A549 (cell line): ENCODE results near the gene SIGLEC9. TPM values are rescaled to one million over a fixed set of nuclear protein-coding genes. Genes with fewer than 3 reads are reported as not detected.

Experiments
- ATAC-seq, 2 experiments: fragments of 200-7000 bp in 1 of 2; fragments of >200 bp in 1 of 2; cut with Nextera tagmentation in 1 of 2; cut with Tn5 transposase in 1 of 2; 3 replicates each; pipeline versions ENCODE4 v1.8.0 to v1.9.1; 2018 to 2020; ENCODE audit warnings: mild to moderate bottlenecking in 1 of 2, moderate library complexity in 1 of 2
- CTCF ChIA-PET: fragments of 300-600 bp; sonication (Branson Sonifier 250); formaldehyde crosslinking; extraction: SDS; loops from one replicate; lab custom pipeline; 2021; ENCODE audit warnings: antibody characterized with exemption, inconsistent platforms; lab: Yijun Ruan, JAX
- POLR2A ChIA-PET: fragments of 350-600 bp; formaldehyde crosslinking; extraction: SDS; loops from one replicate; lab custom pipeline; 2021; ENCODE audit warnings: antibody characterized with exemption, inconsistent platforms; lab: Yijun Ruan, JAX
- DNase-seq, 2 experiments: peaks; one replicate each; pipeline versions ENCODE4 v3.0.0 to v3.0.0-alpha.2; 2011 to 2016; ENCODE audit warnings: low read depth in 1 of 2, low spot score in 1 of 2
- FAIRE-seq: peaks from 2 replicates; lab custom pipeline; 2011; peaks lifted over from hg19 to GRCh38; lab: Jason Lieb, UNC
- H3K27ac ChIP-seq, 2 experiments: fragments of >200 bp; sonication (Bioruptor Twin); formaldehyde crosslinking; 3 replicates each; pipeline ENCODE4 v1.5.1; 2016 to 2017
- H3K4me1 ChIP-seq: fragments of >200 bp; sonication (Bioruptor Twin); formaldehyde crosslinking; 3 replicates; pipeline ENCODE4 v1.6.1; 2016
- H3K4me2 ChIP-seq: fragments of >200 bp; sonication (Bioruptor Twin); formaldehyde crosslinking; 3 replicates; pipeline ENCODE4 v1.6.1; 2016
- H3K4me3 ChIP-seq: fragments of >200 bp; sonication (Bioruptor Twin); formaldehyde crosslinking; 3 replicates; pipeline ENCODE4 v1.5.1; 2016
- H3K9me3 ChIP-seq: fragments of >200 bp; sonication (Bioruptor Twin); formaldehyde crosslinking; 3 replicates; pipeline ENCODE4 v1.6.1; 2016
- ATOH8 ChIP-seq: fragments of 250-450 bp; sonication (Bioruptor Pico); IDR thresholded peaks from 2 replicates; pipeline ENCODE4 v1.5.0; 2020; ENCODE audit warnings: low read depth, mild to moderate bottlenecking, moderate library complexity
- CHD4 ChIP-seq: fragments of 200-600 bp; sonication (generic); IDR thresholded peaks from 2 replicates; pipeline ENCODE4 v1.6.1; 2016; ENCODE audit warnings: antibody characterized with exemption, mild to moderate bottlenecking, borderline replicate concordance
- CTCF ChIP-seq: fragments of >200 bp; sonication (Bioruptor Twin); formaldehyde crosslinking; IDR thresholded peaks from 3 replicates; pipeline ENCODE4 v1.5.1; 2016
- EHF ChIP-seq: fragments of 250-450 bp; sonication (Bioruptor Pico); IDR thresholded peaks from 2 replicates; pipeline ENCODE4 v1.5.0; 2020; ENCODE audit warnings: mild to moderate bottlenecking
- EHMT2 ChIP-seq: fragments of 200-600 bp; sonication (generic); IDR thresholded peaks from 2 replicates; pipeline ENCODE4 v1.6.1; 2016; ENCODE audit warnings: antibody characterized with exemption, low read depth, mild to moderate bottlenecking, moderate library complexity
- EP300 ChIP-seq, 2 experiments: fragments of >200 bp; sonication (Bioruptor Twin); formaldehyde crosslinking; IDR thresholded peaks; 2 replicates in 1 of 2; 3 replicates in 1 of 2; pipeline ENCODE4 v1.6.1; 2016 to 2017
- ESRRA ChIP-seq: fragments of 150-350 bp; IDR thresholded peaks from 2 replicates; pipeline ENCODE4 v1.6.1; 2014; ENCODE audit warnings: mild to moderate bottlenecking, low read length, borderline replicate concordance
- FOSB ChIP-seq: fragments of 250-450 bp; sonication (Bioruptor Pico); IDR thresholded peaks from 2 replicates; pipeline ENCODE4 v1.5.0; 2020; ENCODE audit warnings: mild to moderate bottlenecking, moderate library complexity
- FOSL2 ChIP-seq, 2 experiments: fragments of 450-650 bp in 1 of 2; fragments of >200 bp in 1 of 2; sonication (Bioruptor Twin) in 1 of 2; formaldehyde crosslinking; IDR thresholded peaks; 2 replicates each; pipeline versions ENCODE4 v1.5.0 to v1.6.1; 2016 to 2020; ENCODE audit warnings: mild to moderate bottlenecking in 1 of 2, moderate library complexity in 1 of 2
- FOXS1 ChIP-seq: fragments of 250-450 bp; sonication (Bioruptor Pico); IDR thresholded peaks from 2 replicates; pipeline ENCODE4 v1.5.0; 2020; ENCODE audit warnings: mild to moderate bottlenecking, moderate library complexity
- HES2 ChIP-seq: fragments of >200 bp; sonication (Bioruptor Twin); formaldehyde crosslinking; IDR thresholded peaks from 2 replicates; pipeline ENCODE4 v1.6.1; 2016
- HOXB13 ChIP-seq: fragments of 250-450 bp; sonication (Bioruptor Pico); IDR thresholded peaks from 2 replicates; pipeline ENCODE4 v1.5.0; 2020; ENCODE audit warnings: low read depth, mild to moderate bottlenecking, moderate library complexity
- JUN ChIP-seq, 2 experiments: fragments of >200 bp; sonication (Bioruptor Twin); formaldehyde crosslinking; IDR thresholded peaks; 2 replicates in 1 of 2; 3 replicates in 1 of 2; pipeline ENCODE4 v1.6.1; 2016 to 2017
- MAFK ChIP-seq: fragments of 450-650 bp; IDR thresholded peaks from 2 replicates; pipeline ENCODE4 v1.6.1; 2014; ENCODE audit not compliant: partially characterized antibody
- NFE2L2 ChIP-seq: fragments of 150-350 bp; conservative IDR thresholded peaks from 2 replicates; pipeline ENCODE4 v1.6.1; 2014; ENCODE audit warnings: low read length
- PBX3 ChIP-seq: IDR thresholded peaks from 2 replicates; pipeline ENCODE4 v1.6.1; 2012
- POLR2A ChIP-seq: IDR thresholded peaks from 2 replicates; pipeline ENCODE4 v1.6.1; 2012; ENCODE audit warnings: mild to moderate bottlenecking, low read length
- RCOR1 ChIP-seq: fragments of 150-350 bp; IDR thresholded peaks from 2 replicates; pipeline ENCODE4 v1.6.1; 2014; ENCODE audit warnings: antibody characterized with exemption, low read length, low read depth
- REST ChIP-seq: fragments of 200-600 bp; sonication (generic); IDR thresholded peaks from 2 replicates; pipeline ENCODE4 v1.6.1; 2016; ENCODE audit warnings: antibody characterized with exemption, mild to moderate bottlenecking, moderate library complexity
- SMC3 ChIP-seq: fragments of >200 bp; sonication (Bioruptor Twin); formaldehyde crosslinking; IDR thresholded peaks from 3 replicates; pipeline ENCODE4 v1.6.1; 2018; ENCODE audit warnings: inconsistent platforms
- ZC3H11A ChIP-seq: fragments of 450-650 bp; IDR thresholded peaks from 2 replicates; pipeline ENCODE4 v1.6.1; 2014; ENCODE audit warnings: antibody characterized with exemption, mild to moderate bottlenecking
- ZFP36 ChIP-seq: fragments of 450-650 bp; IDR thresholded peaks from 2 replicates; pipeline ENCODE4 v1.6.1; 2014; ENCODE audit warnings: borderline replicate concordance; ENCODE audit not compliant: partially characterized antibody
- ZNF302 ChIP-seq: fragments of 250-450 bp; sonication (Bioruptor Pico); IDR thresholded peaks from 2 replicates; pipeline ENCODE4 v1.9.0; 2021; ENCODE audit warnings: inconsistent platforms, mild to moderate bottlenecking, moderate library complexity
- ZSCAN20 ChIP-seq: fragments of 250-450 bp; sonication (Bioruptor Pico); IDR thresholded peaks from 2 replicates; pipeline ENCODE4 v1.8.0; 2022; ENCODE audit warnings: mild to moderate bottlenecking, moderate library complexity
- WGBS: methylation state at CpG from one replicate; pipeline ENCODE4 v1.1.6; 2017; ENCODE audit errors: missing lambda C conversion rate; 5-methylcytosine and 5-hydroxymethylcytosine counted together
- polyA plus RNA-seq, 4 experiments: library from polyadenylated mRNA; depleted of rRNA in 3 of 4; stranded (reverse); fragments of >200 nt; fragmentation: RNase III in 1 of 4; extraction: RNeasy Plus Mini Kit Qiagen cat#74134 plus additional on column Dnase treatment in 1 of 4; gene quantifications; 2 replicates in 3 of 4; 3 replicates in 1 of 4; pipeline ENCODE4 v1.2.3, GENCODE V29; 2011 to 2017

Gene SIGLEC9
- polyA plus RNA-seq, 2 of the 4 experiments (the other 2 are of a cell fraction): not detected

- no peaks in the 10 kb centered on the region for H3K4me1 ChIP-seq
- ChIA-PET CTCF (interaction anchor here (0.7 to 3.3 kb wide), 3 partner anchors 15 to 158 kb away, joined by 3 to 17 read pairs (median 11); no protein-coding TSS in a partner anchor), POLR2A (no interaction called here)
- DNase-seq (no peak), FAIRE-seq (no peak), ATAC-seq (no peak)
- no peak overlapping the region for H3K27ac ChIP-seq
- TF ChIP-seq FOXS1 (CRISPR knock-in tag) (no peak), REST (no peak), NFE2L2 (no peak), CHD4 (no peak), ZC3H11A (no peak), ZFP36 (no peak), ZSCAN20 (CRISPR knock-in tag) (no peak), FOSB (CRISPR knock-in tag) (no peak), EP300 (IDR thresholded peaks at IDR 0.05) (no peak), ATOH8 (CRISPR knock-in tag) (no peak), ESRRA (no peak), PBX3 (no peak), ZNF302 (CRISPR knock-in tag) (no peak), EHMT2 (no peak)
- H3K9me3 ChIP-seq: peaks cover 6% of the 10 kb centered on the region; the same call in 2 of the 3 replicates
- WGBS: 70% methylated on average over 25 of the region's 27 CpGs
- H3K4me2 ChIP-seq: no peak overlapping the region
- no peak overlapping the region for H3K4me3 ChIP-seq
These were observed 45.1 kb upstream of the SIGLEC9 start for GRCh38 chr19:51079481-51080110.

- ATAC-seq (no peak), FAIRE-seq (no peak), DNase-seq (no peak)
- TF ChIP-seq FOSL2 (IDR thresholded peaks at IDR 0.05) (no peak), FOSL2 (CRISPR knock-in tag; IDR thresholded peaks at IDR 0.05) (no peak), EHF (CRISPR knock-in tag) (no peak), POLR2A (no peak), ESRRA (no peak), FOSB (CRISPR knock-in tag) (no peak), RCOR1 (no peak), CTCF (no peak), HES2 (no peak), EHMT2 (no peak), FOXS1 (CRISPR knock-in tag) (no peak), HOXB13 (CRISPR knock-in tag) (no peak), MAFK (no peak), NFE2L2 (no peak), JUN (IDR thresholded peaks at IDR 0.05) (no peak), PBX3 (no peak), SMC3 (no peak)
- Histone ChIP-seq H3K27ac (no peak overlapping the region), H3K4me1 (no peaks in the 10 kb centered on the region), H3K9me3 (no peaks in the 10 kb centered on the region), H3K4me3 (no peak overlapping the region), H3K4me2 (no peak overlapping the region)
- CTCF ChIA-PET: interaction anchor here (0.9 to 3.3 kb wide), 4 partner anchors 13 to 65 kb away, joined by 3 to 17 read pairs (median 7); no protein-coding TSS in a partner anchor
- POLR2A ChIA-PET: no interaction called here
- WGBS: 60% methylated on average over 13 of the region's 14 CpGs
These were observed 43.2 kb upstream of the SIGLEC9 start for GRCh38 chr19:51081476-51081875.
